ENCODE measurements around the gene KCNQ1. TPM values are rescaled to one million over a fixed set of nuclear protein-coding genes. Genes with fewer than 3 reads are reported as not detected.

KCNQ1 gene
- total and polyA plus RNA-seq, 2 experiments from 2014 or later, result 0.45 to 0.87 TPM

GRCh38 chr11:2569321-2569721 lies 124.5 kb downstream of the KCNQ1 start (continued):
- TF ChIP-seq, protein P1, sequence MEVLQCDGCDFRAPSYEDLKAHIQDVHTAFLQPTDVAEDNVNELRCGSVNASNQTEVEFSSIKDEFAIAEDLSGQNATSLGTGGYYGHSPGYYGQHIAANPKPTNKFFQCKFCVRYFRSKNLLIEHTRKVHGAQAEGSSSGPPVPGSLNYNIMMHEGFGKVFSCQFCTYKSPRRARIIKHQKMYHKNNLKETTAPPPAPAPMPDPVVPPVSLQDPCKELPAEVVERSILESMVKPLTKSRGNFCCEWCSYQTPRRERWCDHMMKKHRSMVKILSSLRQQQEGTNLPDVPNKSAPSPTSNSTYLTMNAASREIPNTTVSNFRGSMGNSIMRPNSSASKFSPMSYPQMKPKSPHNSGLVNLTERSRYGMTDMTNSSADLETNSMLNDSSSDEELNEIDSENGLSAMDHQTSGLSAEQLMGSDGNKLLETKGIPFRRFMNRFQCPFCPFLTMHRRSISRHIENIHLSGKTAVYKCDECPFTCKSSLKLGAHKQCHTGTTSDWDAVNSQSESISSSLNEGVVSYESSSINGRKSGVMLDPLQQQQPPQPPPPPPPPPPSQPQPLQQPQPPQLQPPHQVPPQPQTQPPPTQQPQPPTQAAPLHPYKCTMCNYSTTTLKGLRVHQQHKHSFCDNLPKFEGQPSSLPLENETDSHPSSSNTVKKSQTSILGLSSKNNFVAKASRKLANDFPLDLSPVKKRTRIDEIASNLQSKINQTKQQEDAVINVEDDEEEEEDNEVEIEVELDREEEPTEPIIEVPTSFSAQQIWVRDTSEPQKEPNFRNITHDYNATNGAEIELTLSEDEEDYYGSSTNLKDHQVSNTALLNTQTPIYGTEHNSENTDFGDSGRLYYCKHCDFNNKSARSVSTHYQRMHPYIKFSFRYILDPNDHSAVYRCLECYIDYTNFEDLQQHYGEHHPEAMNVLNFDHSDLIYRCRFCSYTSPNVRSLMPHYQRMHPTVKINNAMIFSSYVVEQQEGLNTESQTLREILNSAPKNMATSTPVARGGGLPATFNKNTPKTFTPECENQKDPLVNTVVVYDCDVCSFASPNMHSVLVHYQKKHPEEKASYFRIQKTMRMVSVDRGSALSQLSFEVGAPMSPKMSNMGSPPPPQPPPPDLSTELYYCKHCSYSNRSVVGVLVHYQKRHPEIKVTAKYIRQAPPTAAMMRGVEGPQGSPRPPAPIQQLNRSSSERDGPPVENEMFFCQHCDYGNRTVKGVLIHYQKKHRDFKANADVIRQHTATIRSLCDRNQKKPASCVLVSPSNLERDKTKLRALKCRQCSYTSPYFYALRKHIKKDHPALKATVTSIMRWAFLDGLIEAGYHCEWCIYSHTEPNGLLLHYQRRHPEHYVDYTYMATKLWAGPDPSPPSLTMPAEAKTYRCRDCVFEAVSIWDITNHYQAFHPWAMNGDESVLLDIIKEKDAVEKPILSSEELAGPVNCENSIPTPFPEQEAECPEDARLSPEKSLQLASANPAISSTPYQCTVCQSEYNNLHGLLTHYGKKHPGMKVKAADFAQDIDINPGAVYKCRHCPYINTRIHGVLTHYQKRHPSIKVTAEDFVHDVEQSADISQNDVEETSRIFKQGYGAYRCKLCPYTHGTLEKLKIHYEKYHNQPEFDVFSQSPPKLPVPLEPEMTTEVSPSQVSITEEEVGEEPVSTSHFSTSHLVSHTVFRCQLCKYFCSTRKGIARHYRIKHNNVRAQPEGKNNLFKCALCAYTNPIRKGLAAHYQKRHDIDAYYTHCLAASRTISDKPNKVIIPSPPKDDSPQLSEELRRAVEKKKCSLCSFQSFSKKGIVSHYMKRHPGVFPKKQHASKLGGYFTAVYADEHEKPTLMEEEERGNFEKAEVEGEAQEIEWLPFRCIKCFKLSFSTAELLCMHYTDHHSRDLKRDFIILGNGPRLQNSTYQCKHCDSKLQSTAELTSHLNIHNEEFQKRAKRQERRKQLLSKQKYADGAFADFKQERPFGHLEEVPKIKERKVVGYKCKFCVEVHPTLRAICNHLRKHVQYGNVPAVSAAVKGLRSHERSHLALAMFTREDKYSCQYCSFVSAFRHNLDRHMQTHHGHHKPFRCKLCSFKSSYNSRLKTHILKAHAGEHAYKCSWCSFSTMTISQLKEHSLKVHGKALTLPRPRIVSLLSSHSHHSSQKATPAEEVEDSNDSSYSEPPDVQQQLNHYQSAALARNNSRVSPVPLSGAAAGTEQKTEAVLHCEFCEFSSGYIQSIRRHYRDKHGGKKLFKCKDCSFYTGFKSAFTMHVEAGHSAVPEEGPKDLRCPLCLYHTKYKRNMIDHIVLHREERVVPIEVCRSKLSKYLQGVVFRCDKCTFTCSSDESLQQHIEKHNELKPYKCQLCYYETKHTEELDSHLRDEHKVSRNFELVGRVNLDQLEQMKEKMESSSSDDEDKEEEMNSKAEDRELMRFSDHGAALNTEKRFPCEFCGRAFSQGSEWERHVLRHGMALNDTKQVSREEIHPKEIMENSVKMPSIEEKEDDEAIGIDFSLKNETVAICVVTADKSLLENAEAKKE (CRISPR knock-in tag; IDR thresholded peaks at IDR 0.05), result no peak
- no peak for TF ChIP-seq ZNF331 (CRISPR knock-in tag; IDR thresholded peaks at IDR 0.05; ENCODE audit: low read depth)

GRCh38 chr11:2569731-2570210 lies 125.0 kb downstream of the KCNQ1 start:
- no peaks in the 10 kb centered on the region for H3K9me2 ChIP-seq (ENCODE audit: insufficient read depth)
- DNase-seq (ENCODE audit: low spot score), result no peak
- Mint-ChIP-seq H3K4me1 (no peaks in the 10 kb centered on the region), H3K9me3 (no peaks in the 10 kb centered on the region), H3K27me3 (ENCODE audit: insufficient read depth, low read depth, poor library complexity) (peaks cover 46% of the 10 kb centered on the region), H3K27ac (no peak overlapping the region), H3K4me3 (no peak overlapping the region), H3K36me3 (ENCODE audit: low read depth) (no peaks in the 10 kb centered on the region)
- H3K4me1 ChIP-seq (ENCODE audit: insufficient read depth), result no peaks in the 10 kb centered on the region
- no peak overlapping the region for H3K27ac ChIP-seq (ENCODE audit: low read depth)
- no peak overlapping the region for H3K4me2 ChIP-seq
- H3K36me3 ChIP-seq (ENCODE audit: insufficient read depth), result no peaks in the 10 kb centered on the region
- no peak overlapping the region for H3K4me3 ChIP-seq
- H4K20me1 ChIP-seq (replicated peaks; ENCODE audit: insufficient read depth), result no peaks in the 10 kb centered on the region; the same call in 1 of the 2 replicates
- no peaks in the 10 kb centered on the region for H3F3A ChIP-seq (replicated peaks; ENCODE audit: low read depth)
- no peak for ATAC-seq
- no peaks in the 10 kb centered on the region for H3K79me2 ChIP-seq (replicated peaks; ENCODE audit: insufficient read depth)
- peaks cover 28% of the 10 kb centered on the region for H3K27me3 ChIP-seq (ENCODE audit: insufficient read depth)
- H2AFZ ChIP-seq, result no peak overlapping the region
- TF ChIP-seq CREB1 (CRISPR knock-in tag; IDR thresholded peaks at IDR 0.05; ENCODE audit: low read depth) (no peak), ZNF331 (CRISPR knock-in tag; IDR thresholded peaks at IDR 0.05; ENCODE audit: low read depth) (no peak), ZNF114 (CRISPR knock-in tag; IDR thresholded peaks at IDR 0.05) (no peak), REST (IDR thresholded peaks at IDR 0.05; ENCODE audit: unreplicated experiment) (no peak), ETS1 (IDR thresholded peaks at IDR 0.05) (no peak), JUNB (IDR thresholded peaks at IDR 0.05; ENCODE audit: unreplicated experiment) (no peak), STAT1 (IDR thresholded peaks at IDR 0.05; ENCODE audit: unreplicated experiment) (no peak), EZH2phosphoT487 (IDR thresholded peaks at IDR 0.05; ENCODE audit: unreplicated experiment) (no peak), NANOG (IDR thresholded peaks at IDR 0.05; ENCODE audit: borderline replicate concordance) (no peak), POLR2AphosphoS5 (IDR thresholded peaks at IDR 0.05; ENCODE audit: low read depth) (no peak), EZH2 (IDR thresholded peaks at IDR 0.05; ENCODE audit: low read depth, unreplicated experiment) (no peak)
- TF ChIP-seq, protein P2, sequence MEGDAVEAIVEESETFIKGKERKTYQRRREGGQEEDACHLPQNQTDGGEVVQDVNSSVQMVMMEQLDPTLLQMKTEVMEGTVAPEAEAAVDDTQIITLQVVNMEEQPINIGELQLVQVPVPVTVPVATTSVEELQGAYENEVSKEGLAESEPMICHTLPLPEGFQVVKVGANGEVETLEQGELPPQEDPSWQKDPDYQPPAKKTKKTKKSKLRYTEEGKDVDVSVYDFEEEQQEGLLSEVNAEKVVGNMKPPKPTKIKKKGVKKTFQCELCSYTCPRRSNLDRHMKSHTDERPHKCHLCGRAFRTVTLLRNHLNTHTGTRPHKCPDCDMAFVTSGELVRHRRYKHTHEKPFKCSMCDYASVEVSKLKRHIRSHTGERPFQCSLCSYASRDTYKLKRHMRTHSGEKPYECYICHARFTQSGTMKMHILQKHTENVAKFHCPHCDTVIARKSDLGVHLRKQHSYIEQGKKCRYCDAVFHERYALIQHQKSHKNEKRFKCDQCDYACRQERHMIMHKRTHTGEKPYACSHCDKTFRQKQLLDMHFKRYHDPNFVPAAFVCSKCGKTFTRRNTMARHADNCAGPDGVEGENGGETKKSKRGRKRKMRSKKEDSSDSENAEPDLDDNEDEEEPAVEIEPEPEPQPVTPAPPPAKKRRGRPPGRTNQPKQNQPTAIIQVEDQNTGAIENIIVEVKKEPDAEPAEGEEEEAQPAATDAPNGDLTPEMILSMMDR (conservative IDR thresholded peaks at IDR 0.05; ENCODE audit: low read depth in 2 of 2), result no peak

Measured in GM23338 (cell line).